Heart left ventricle (tissue), 13 donors: ENCODE results near the gene ZNF554.

Experiments used
- CTCF ChIP-seq, 12 donors: fragments of 200-600 bp; sonication (generic) in 4 of 12; IDR thresholded peaks; one replicate each; pipeline versions ENCODE4 v1.5.0 to v1.8.0; 2018 to 2022; ENCODE audit warnings: antibody characterized with exemption in 12 of 12, mild to moderate bottlenecking in 5 of 12
- POLR2A ChIP-seq, 2 donors: fragments of 450-650 bp; IDR thresholded peaks; one replicate each; pipeline ENCODE4 v1.6.1; 2017; ENCODE audit warnings: antibody characterized with exemption in 2 of 2, mild to moderate bottlenecking in 2 of 2, moderate library complexity in 2 of 2
- donor health status: ischemic (EF 13 %, LVEDD 7.1; RV severe dilation, severe dysfunction).
- donor health status: DM: no; HTN: yes; CAD: no.
- donor health status: DM: no; HTN: no; CAD: no.
- donor health status: ischemic (EF 25% LVEDD 6.9; RV normal size, moderate dysfunction).
- donor health status: ischemic (EF 25% LVEDD 5.7; RV mildly dilated, moderate dysfunction).
- donor health status: ischemic (EF 35%, LVEDD 5.7; RV mildly dilated, moderate dysfunction).
- donor health status: nonischemic (EF 11% LVEDD 7.7; RV severe dilation, severe dysfunction).
- donor health status: DM: yes; HTN: yes; CAD: no.
- donor health status: PGD.
- donor health status: ischemic (EF 29% LVEDD 5.4; RV normal size, mild dysfunction).
- donor health status: nonischemic (EF 23%, LVEDD 6.1; RV moderate dilation, normal function).

DNA sequence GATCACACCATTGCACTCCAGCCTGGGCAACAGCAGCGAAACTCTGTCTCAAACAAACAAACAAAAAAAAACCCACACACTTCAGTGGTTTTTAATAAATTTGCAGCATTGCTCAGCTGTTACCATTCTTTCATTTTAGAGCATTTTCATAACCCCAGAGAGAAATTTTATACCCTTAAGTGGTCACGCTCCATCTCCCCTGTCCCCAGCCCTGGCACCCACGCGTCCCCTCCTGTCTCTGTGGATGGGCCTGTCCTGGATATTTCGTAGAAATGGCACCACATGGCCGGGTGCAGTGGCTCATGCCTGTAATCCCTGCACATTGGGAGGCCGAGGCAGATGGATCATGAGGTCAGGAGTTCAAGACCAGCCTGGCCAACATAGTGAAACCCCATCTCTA, 26.5 kb upstream of the ZNF554 start:
- TF ChIP-seq CTCF (IDR thresholded peaks at IDR 0.05): no peak
- no peak for TF ChIP-seq POLR2A (IDR thresholded peaks at IDR 0.05)
